Measurements from ENCODE around the gene LRRC10B. TPM values are rescaled to one million over a fixed set of nuclear protein-coding genes. Genes with fewer than 3 reads are reported as not detected.

Gene LRRC10B
- total and polyA plus RNA-seq, 2 of the 8 experiments (the other 6 are each of a cell fraction or from before 2014, with no cell fraction given): 0.47 to 0.71 TPM

- Histone ChIP-seq H3K4me2 (ENCODE audit: insufficient read depth in 1 of 2, low read depth in 2 of 2, low read length in 2 of 2) (no peak overlapping the region), H2BK20ac (ENCODE audit: low read length) (no peak overlapping the region), H3K23ac (ENCODE audit: insufficient read length) (no peak overlapping the region), H3K23me2 (ENCODE audit: low read depth, low read length) (no peaks in the 10 kb centered on the region), H3K36me3 (ENCODE audit: control insufficient read depth in 2 of 4, insufficient read depth in 4 of 4, low read length in 3 of 4) (no peaks in the 10 kb centered on the region), H4K8ac (ENCODE audit: extremely low read depth, insufficient read depth, low read length) (no peak overlapping the region), H2AK5ac (ENCODE audit: low read depth, low read length) (no peak overlapping the region), H3K79me2 (ENCODE audit: control insufficient read depth in 1 of 2, insufficient read depth in 2 of 2, low read length in 2 of 2) (no peaks in the 10 kb centered on the region), H2BK5ac (ENCODE audit: low read depth, low read length) (no peak overlapping the region), H4K5ac (ENCODE audit: insufficient read length, low read depth, low read length) (no peak overlapping the region), H3K79me1 (ENCODE audit: low read depth, low read length) (no peaks in the 10 kb centered on the region), H2BK12ac (ENCODE audit: low read depth, low read length) (no peak overlapping the region), H4K91ac (replicated peaks; ENCODE audit: insufficient read length, low read length) (no peak overlapping the region), H3K27ac (ENCODE audit: low read depth, low read length) (no peak overlapping the region), H3K9ac (replicated peaks in 1 of 4; ENCODE audit: extremely low read depth in 1 of 4, low read depth in 3 of 4, low read length in 3 of 4) (no peak overlapping the region), H4K20me1 (replicated peaks in 1 of 2; ENCODE audit: control insufficient read depth in 1 of 2, insufficient read depth in 2 of 2, low read length in 2 of 2) (peaks cover 0 to 2% of the 10 kb centered on the region in 2 experiments), H3K14ac (ENCODE audit: insufficient read length) (no peak overlapping the region), H3K27me3 (replicated peaks in 1 of 4; ENCODE audit: control insufficient read depth in 3 of 4, extremely low read depth in 1 of 4, insufficient read depth in 3 of 4, low read length in 3 of 4) (no peaks in the 10 kb centered on the region), H3K4me3 (ENCODE audit: extremely low read depth in 1 of 4, insufficient read depth in 2 of 4, low read depth in 3 of 4, low read length in 4 of 4) (no peak overlapping the region), H2AFZ (ENCODE audit: low read length) (no peak overlapping the region), H3K9me3 (ENCODE audit: insufficient read depth in 2 of 2, low read depth in 1 of 2, low read length in 1 of 2) (no peaks in the 10 kb centered on the region; a peak in 1 of 4 replicates), H2BK120ac (replicated peaks; ENCODE audit: low read depth, low read length) (no peak overlapping the region), H3K4ac (replicated peaks; ENCODE audit: insufficient read length, low read depth, low read length) (no peak overlapping the region), H3K18ac (ENCODE audit: extremely low read depth, low read length) (no peak overlapping the region), H2BK15ac (ENCODE audit: low read length) (no peak overlapping the region), H3K56ac (replicated peaks; ENCODE audit: insufficient read length, low read depth, low read length) (no peak overlapping the region), H3K4me1 (replicated peaks in 1 of 4; ENCODE audit: control insufficient read depth in 3 of 4, insufficient read depth in 4 of 4, low read length in 3 of 4) (peaks cover 0 to 30% (median 14%) of the 10 kb centered on the region in 4 experiments; a peak in 6 of 7 replicates)
- DNase-seq (ENCODE audit: low read depth in 1 of 2, low spot score in 2 of 2) (no peak), FAIRE-seq (peak; percentile 36)
- ChIA-PET POLR2A (ENCODE audit: partially characterized antibody) (interaction anchor here (0.6 to 1.0 kb wide), 3 partner anchors 112 to 1119 kb away, joined by 3 to 4 read pairs (median 3); partner anchors contain the start of gene TMEM138), CTCF (ENCODE audit: partially characterized antibody) (interaction anchor here (0.7 to 23.7 kb wide), 38 partner anchors 9 to 138 kb away, joined by 3 to 330 read pairs (median 6); partner anchors contain the start of gene SYT7)
- 85% methylated on average over 5 of the region's 7 CpGs; no CpG with 5 or more reads in 1 of the 2 experiments for WGBS, 2 experiments (ENCODE audit: extremely low coverage in 1 of 2, insufficient coverage in 1 of 2, insufficient read length in 1 of 2, insufficient replicate concordance in 2 of 2, low coverage in 1 of 2, low lambda C conversion rate in 2 of 2, missing lambda C conversion rate in 1 of 2)
- no peak for TF ChIP-seq GABPA (IDR thresholded peaks at IDR 0.05; ENCODE audit: borderline replicate concordance, insufficient read depth, low read length)
- no peak for TF ChIP-seq MAX (IDR thresholded peaks at IDR 0.05)
- TF ChIP-seq JUND (IDR thresholded peaks at IDR 0.05; ENCODE audit: low read length): no peak
- peak; percentile 56 to 95 (median 91) for TF ChIP-seq CTCF (IDR thresholded peaks at IDR 0.05; ENCODE audit: control extremely low read depth in 1 of 3, insufficient read depth in 1 of 3, low read depth in 1 of 3, low read length in 3 of 3)
- TF ChIP-seq ATF3 (IDR thresholded peaks at IDR 0.05; ENCODE audit: insufficient read depth, low read depth, low read length): no peak
- TF ChIP-seq CBX5 (IDR thresholded peaks at IDR 0.05; ENCODE audit: low read depth, low read length): no peak
- TF ChIP-seq RAD21 (IDR thresholded peaks at IDR 0.05 in 1 of 2, conservative IDR thresholded peaks at IDR 0.05 in 1 of 2; ENCODE audit: low read depth in 2 of 2, low read length in 2 of 2): peak; percentile 8 to 42; a peak in 2 of 4 replicates
- no peak for TF ChIP-seq SP1 (IDR thresholded peaks at IDR 0.05; ENCODE audit: low read depth, low read length)
- no peak for TF ChIP-seq KDM5A (IDR thresholded peaks at IDR 0.05; ENCODE audit: low read length)
Measured at GRCh38 chr11:61545341-61545740, 36.8 kb downstream of the LRRC10B start.
